ENCODE measurements around the gene FAM9A.

DNA sequence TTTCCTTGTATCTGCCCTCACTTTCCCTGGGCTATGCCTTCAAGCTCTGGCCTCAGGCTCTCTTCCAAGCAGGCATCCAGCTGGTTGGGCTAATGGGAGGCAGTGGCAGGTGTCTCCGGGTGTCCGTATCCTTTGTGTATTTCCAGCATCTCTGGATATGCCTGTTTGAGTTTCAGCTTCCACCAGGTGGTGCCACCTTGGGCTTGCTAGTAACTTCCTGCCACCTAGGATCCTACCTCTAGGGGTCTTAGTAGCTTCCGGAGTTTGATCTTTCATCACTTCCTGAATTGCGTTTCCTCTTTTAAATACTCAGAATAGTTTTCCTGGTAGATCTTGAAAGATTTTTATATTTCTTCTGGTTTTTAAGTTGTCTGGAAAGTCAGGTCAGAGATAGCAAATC is 46.1 kb downstream of the FAM9A start:
- TF ChIP-seq, protein P1, sequence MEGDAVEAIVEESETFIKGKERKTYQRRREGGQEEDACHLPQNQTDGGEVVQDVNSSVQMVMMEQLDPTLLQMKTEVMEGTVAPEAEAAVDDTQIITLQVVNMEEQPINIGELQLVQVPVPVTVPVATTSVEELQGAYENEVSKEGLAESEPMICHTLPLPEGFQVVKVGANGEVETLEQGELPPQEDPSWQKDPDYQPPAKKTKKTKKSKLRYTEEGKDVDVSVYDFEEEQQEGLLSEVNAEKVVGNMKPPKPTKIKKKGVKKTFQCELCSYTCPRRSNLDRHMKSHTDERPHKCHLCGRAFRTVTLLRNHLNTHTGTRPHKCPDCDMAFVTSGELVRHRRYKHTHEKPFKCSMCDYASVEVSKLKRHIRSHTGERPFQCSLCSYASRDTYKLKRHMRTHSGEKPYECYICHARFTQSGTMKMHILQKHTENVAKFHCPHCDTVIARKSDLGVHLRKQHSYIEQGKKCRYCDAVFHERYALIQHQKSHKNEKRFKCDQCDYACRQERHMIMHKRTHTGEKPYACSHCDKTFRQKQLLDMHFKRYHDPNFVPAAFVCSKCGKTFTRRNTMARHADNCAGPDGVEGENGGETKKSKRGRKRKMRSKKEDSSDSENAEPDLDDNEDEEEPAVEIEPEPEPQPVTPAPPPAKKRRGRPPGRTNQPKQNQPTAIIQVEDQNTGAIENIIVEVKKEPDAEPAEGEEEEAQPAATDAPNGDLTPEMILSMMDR (IDR thresholded peaks at IDR 0.05), result no peak
- TF ChIP-seq EP300 (IDR thresholded peaks at IDR 0.05) (no peak), POLR2A (IDR thresholded peaks at IDR 0.05) (no peak)
